ENCODE data around the gene THAP9.

Gene THAP9

GRCh38 chr4:82957045-82957444 is 56.5 kb downstream of the THAP9 start:
- H3K9ac ChIP-seq = no peak overlapping the region
- H3K4me1 ChIP-seq = peaks cover 0 to 27% (median 10%) of the 10 kb centered on the region in 10 experiments; a peak in 12 of 20 replicates
- H3K27ac ChIP-seq = no peak overlapping the region
- H3K4me2 ChIP-seq = peak overlapping the region in 2 of 11 experiments; percentile 6 to 16; a peak in 1 of 22 replicates
- peaks cover 0 to 10% (median 5%) of the 10 kb centered on the region in 11 experiments; a peak in 7 of 22 replicates for H3K9me3 ChIP-seq (replicated peaks in 1 of 11)
- no peaks in the 10 kb centered on the region for H4K20me1 ChIP-seq
- no peak for TF ChIP-seq Cebpa-rat (IDR thresholded peaks at IDR 0.05)
- peaks cover 37 to 96% (median 78%) of the 10 kb centered on the region in 11 experiments for H3K36me3 ChIP-seq
- no peaks in the 10 kb centered on the region for H3K27me3 ChIP-seq
- no peak overlapping the region for H3K4me3 ChIP-seq

- Histone ChIP-seq H3K27me3 (no peaks in the 10 kb centered on the region), H3K4me3 (no peak overlapping the region), H3K9me3 (replicated peaks in 1 of 11) (peaks cover 0 to 15% (median 10%) of the 10 kb centered on the region in 11 experiments; a peak in 15 of 22 replicates), H3K36me3 (peaks cover 81 to 97% (median 86%) of the 10 kb centered on the region in 11 experiments), H3K9ac (no peak overlapping the region), H4K20me1 (no peaks in the 10 kb centered on the region), H3K4me2 (no peak overlapping the region), H3K4me1 (no peaks in the 10 kb centered on the region), H3K27ac (no peak overlapping the region)
- no peak for TF ChIP-seq Cebpa-rat (IDR thresholded peaks at IDR 0.05)
These were observed 65.2 kb downstream of the THAP9 start for GRCh38 chr4:82965763-82966162.

GRCh38 chr4:82968972-82969371 is 68.4 kb downstream of the THAP9 start:
- Histone ChIP-seq H3K9me3 (replicated peaks in 1 of 11) (peaks cover 0 to 13% (median 8%) of the 10 kb centered on the region in 11 experiments; a peak in 15 of 22 replicates), H3K27ac (no peak overlapping the region), H4K20me1 (no peaks in the 10 kb centered on the region), H3K4me2 (no peak overlapping the region), H3K27me3 (no peaks in the 10 kb centered on the region), H3K36me3 (peaks cover 79 to 100% (median 93%) of the 10 kb centered on the region in 11 experiments), H3K4me3 (no peak overlapping the region), H3K9ac (no peak overlapping the region), H3K4me1 (no peaks in the 10 kb centered on the region)
- no peak for TF ChIP-seq Cebpa-rat (IDR thresholded peaks at IDR 0.05)

- no peak overlapping the region for H3K9ac ChIP-seq
- no peak overlapping the region for H3K4me2 ChIP-seq
- no peaks in the 10 kb centered on the region for H3K27me3 ChIP-seq
- peaks cover 0 to 9% (median 4%) of the 10 kb centered on the region in 11 experiments; a peak in 10 of 22 replicates for H3K9me3 ChIP-seq (replicated peaks in 1 of 11)
- no peak overlapping the region for H3K4me3 ChIP-seq
- H4K20me1 ChIP-seq = no peaks in the 10 kb centered on the region
- H3K36me3 ChIP-seq = peaks cover 78 to 100% (median 93%) of the 10 kb centered on the region in 11 experiments
- no peak overlapping the region for H3K27ac ChIP-seq
- TF ChIP-seq Cebpa-rat (IDR thresholded peaks at IDR 0.05) = no peak
- H3K4me1 ChIP-seq = no peaks in the 10 kb centered on the region
These were observed 68.9 kb downstream of the THAP9 start for GRCh38 chr4:82969414-82969813.

All from BLaER1 treated with 17β-estradiol and CSF1 and Interleukin-3, amounts not matched to agents 10 nM and 100 nM (cell line).